ENCODE data around the gene KARS1.

Gene KARS1

DNA sequence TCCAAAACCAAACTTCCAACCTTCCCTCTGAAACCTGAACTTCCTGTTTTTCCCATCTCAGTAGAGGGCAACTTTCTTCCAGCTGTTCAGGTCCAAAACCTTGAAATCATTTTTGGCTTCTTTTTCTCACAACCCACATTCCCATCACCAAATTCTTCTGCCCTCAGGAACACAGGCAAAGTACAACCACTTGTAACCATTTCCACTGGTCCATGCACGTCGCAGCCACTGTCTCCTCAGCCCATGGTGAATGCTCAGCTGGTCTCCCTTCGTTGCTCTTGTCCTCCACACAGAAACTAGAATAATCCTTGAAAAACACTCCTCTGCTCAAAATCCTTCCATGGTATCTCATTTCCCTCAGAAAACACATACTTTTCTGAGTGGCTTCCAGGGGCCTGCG, 20.7 kb downstream of the KARS1 start:
- Histone ChIP-seq H3K27ac (no peak overlapping the region), H3K9me3 (no peaks in the 10 kb centered on the region), H3K36me3 (peaks cover 53 to 65% (median 60%) of the 10 kb centered on the region in 3 donors), H3K27me3 (no peaks in the 10 kb centered on the region), H3K4me3 (no peak overlapping the region), H3K4me1 (peaks cover 0 to 13% (median 9%) of the 10 kb centered on the region in 4 donors)
- no peak for TF ChIP-seq CTCF (IDR thresholded peaks at IDR 0.05)
- intact Hi-C loops (cut with DNase I; ENCODE audit: low total_unique reads) = loop anchor here (10.0 kb wide), 1 partner anchor 138 kb away; no protein-coding TSS in a partner anchor
- no peak for DNase-seq

GRCh38 chr16:75624921-75625334, 22.5 kb downstream of the KARS1 start:
- intact Hi-C loops (cut with DNase I; ENCODE audit: low total_unique reads) = loop anchor here (5.0 to 10.0 kb wide), 2 partner anchors 140 to 153 kb away; no protein-coding TSS in a partner anchor
- no peak overlapping the region for H3K4me3 ChIP-seq
- no peak for DNase-seq
- H3K36me3 ChIP-seq = peaks cover 40 to 52% (median 41%) of the 10 kb centered on the region in 3 donors
- H3K27ac ChIP-seq = no peak overlapping the region
- no peaks in the 10 kb centered on the region for H3K9me3 ChIP-seq
- H3K27me3 ChIP-seq = no peaks in the 10 kb centered on the region
- peaks cover 0 to 22% (median 18%) of the 10 kb centered on the region in 4 donors for H3K4me1 ChIP-seq
- TF ChIP-seq CTCF (IDR thresholded peaks at IDR 0.05) = no peak

- no peaks in the 10 kb centered on the region for H3K27me3 ChIP-seq
- H3K4me1 ChIP-seq = peaks cover 0 to 22% (median 18%) of the 10 kb centered on the region in 4 donors
- peak; percentile 98 to 99 for DNase-seq
- H3K9me3 ChIP-seq = no peaks in the 10 kb centered on the region
- H3K36me3 ChIP-seq = peaks cover 22 to 52% (median 36%) of the 10 kb centered on the region in 3 donors
- peak within 1 kb of the TSS; percentile 62 to 80 for H3K4me3 ChIP-seq
- H3K27ac ChIP-seq = peak within 1 kb of the TSS; percentile 86 to 89
- no peak for TF ChIP-seq CTCF (IDR thresholded peaks at IDR 0.05)
- intact Hi-C loops (cut with DNase I; ENCODE audit: low total_unique reads) = loop anchor here (2.0 to 10.0 kb wide), 3 partner anchors 56 to 151 kb away; partner anchors contain the start of gene GABARAPL2
Measured at GRCh38 chr16:75622761-75623605, 24.5 kb downstream of the KARS1 start, which contains the start of gene ADAT1. Gene ADAT1 (minus strand): TSS chr16:75623281. CDS start chr16:75620799, 2,482 bp downstream.

GRCh38 chr16:75621170-75621477, 26.3 kb downstream of the KARS1 start:
- Histone ChIP-seq H3K4me1 (peaks cover 0 to 22% (median 18%) of the 10 kb centered on the region in 4 donors), H3K9me3 (no peaks in the 10 kb centered on the region), H3K27ac (no peak overlapping the region), H3K36me3 (peaks cover 22 to 52% (median 36%) of the 10 kb centered on the region in 3 donors), H3K27me3 (no peaks in the 10 kb centered on the region), H3K4me3 (no peak overlapping the region)
- intact Hi-C loops (cut with DNase I; ENCODE audit: low total_unique reads) = loop anchor here (5.0 to 10.0 kb wide), 2 partner anchors 144 to 149 kb away; no protein-coding TSS in a partner anchor
- no peak for DNase-seq
- TF ChIP-seq CTCF (IDR thresholded peaks at IDR 0.05) = peak; percentile 37 to 42

DNA sequence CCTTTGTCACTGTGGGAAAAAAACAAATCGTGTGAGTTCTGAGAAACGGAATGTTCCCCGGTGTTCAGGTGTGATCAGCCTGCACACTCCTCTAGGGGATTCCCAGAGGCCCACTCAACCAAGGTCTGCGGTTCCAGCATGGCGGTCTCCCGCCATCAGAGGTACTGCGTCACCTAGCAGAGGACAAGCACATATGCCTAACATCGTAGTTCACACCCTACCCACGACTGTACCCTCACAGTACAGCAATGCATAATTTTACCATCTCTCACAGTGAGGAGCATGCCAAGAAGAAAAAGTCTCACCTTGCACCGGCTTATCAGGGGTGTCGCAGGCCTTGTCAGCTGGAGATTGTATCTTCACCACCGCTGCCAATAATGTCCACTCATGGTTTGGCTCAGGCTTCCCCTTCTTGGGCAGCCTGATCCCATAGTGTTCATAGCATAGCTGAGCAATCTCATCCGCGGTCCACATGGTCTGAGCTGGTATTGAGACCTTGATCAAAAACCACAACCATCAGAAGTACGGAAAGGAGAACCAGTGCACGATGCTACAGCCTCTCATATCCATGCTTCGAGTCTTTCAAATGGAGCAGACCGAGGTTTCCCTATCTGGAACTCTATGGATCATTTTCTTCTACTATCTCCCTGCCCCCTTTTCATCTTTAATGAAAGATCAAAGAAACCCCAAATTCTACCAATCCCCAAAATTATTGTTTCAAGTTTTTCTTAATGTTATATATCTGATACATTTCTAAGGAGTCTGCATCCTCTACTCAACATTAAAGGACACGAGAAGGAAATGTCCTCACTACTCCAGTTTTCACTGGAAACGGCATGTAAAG, 26.9 kb downstream of the KARS1 start:
- peaks cover 23 to 52% (median 36%) of the 10 kb centered on the region in 3 donors for H3K36me3 ChIP-seq
- intact Hi-C loops (cut with DNase I; ENCODE audit: low total_unique reads) = loop anchor here (5.0 to 10.0 kb wide), 2 partner anchors 144 to 148 kb away; no protein-coding TSS in a partner anchor

More for the DNA sequence above, 26.9 kb downstream of the KARS1 start:
- no peak for TF ChIP-seq CTCF (IDR thresholded peaks at IDR 0.05)
- H3K9me3 ChIP-seq = no peaks in the 10 kb centered on the region
- H3K4me3 ChIP-seq = no peak overlapping the region
- H3K27me3 ChIP-seq = no peaks in the 10 kb centered on the region
- no peak for DNase-seq
- no peak overlapping the region for H3K27ac ChIP-seq
- H3K4me1 ChIP-seq = peaks cover 0 to 22% (median 18%) of the 10 kb centered on the region in 4 donors

All from tibial artery (tissue), 4 donors.